Activated T-helper 17 cell treated with anti-CD3 and anti-CD28 coated beads, Interleukin-2, amount 50 U/mL, for 72 hours (primary cell): ENCODE results near the gene CIB1. TPM values are rescaled to one million over a fixed set of nuclear protein-coding genes. Genes with fewer than 3 reads are reported as not detected.

Source experiments
- ATAC-seq: fragments of 150-1000 bp; cut with Tn5 transposase; replicated peaks from 2 replicates; pipeline ENCODE4 v1.10.0; 2021; ENCODE audit warnings: mild to moderate bottlenecking, moderate library complexity
- H3K27ac Mint-ChIP-seq: one replicate; pipeline ENCODE4 v1.8.0; 2022; ENCODE audit warnings: mixed read lengths
- H3K27me3 Mint-ChIP-seq: one replicate; pipeline ENCODE4 v1.8.0; 2022; ENCODE audit warnings: mixed read lengths
- H3K36me3 Mint-ChIP-seq: one replicate; pipeline ENCODE4 v1.8.0; 2022; ENCODE audit warnings: low read depth, mild to moderate bottlenecking, mixed read lengths
- H3K4me1 Mint-ChIP-seq: one replicate; pipeline ENCODE4 v1.8.0; 2022; ENCODE audit warnings: mixed read lengths
- H3K4me3 Mint-ChIP-seq: one replicate; pipeline ENCODE4 v1.8.0; 2022; ENCODE audit warnings: mild to moderate bottlenecking, mixed read lengths
- H3K9me3 Mint-ChIP-seq: one replicate; pipeline ENCODE4 v1.8.0; 2022; ENCODE audit warnings: mixed read lengths
- total RNA-seq, 2 donors: library from RNA; stranded (reverse); gene quantifications; one replicate each; pipeline ENCODE4 v1.2.3, GENCODE V29; 2022

The CIB1 gene
- total RNA-seq, 2 donors from 2014 or later, result 128 to 163 TPM

GRCh38 chr15:90184786-90185704 lies 48.7 kb downstream of the CIB1 start:
- peak; percentile 79 for ATAC-seq
- Mint-ChIP-seq H3K4me3 (peak overlapping the region; percentile 86), H3K27ac (peak overlapping the region; percentile 60)

GRCh38 chr15:90184119-90184785 lies 49.5 kb downstream of the CIB1 start:
- ATAC-seq, result peak; percentile 86
- Mint-ChIP-seq H3K4me1 (peaks cover 16% of the 10 kb centered on the region), H3K4me3 (peak overlapping the region; percentile 86), H3K27ac (peak overlapping the region; percentile 60), H3K27me3 (no peaks in the 10 kb centered on the region), H3K36me3 (peaks cover 6% of the 10 kb centered on the region), H3K9me3 (no peaks in the 10 kb centered on the region)

More at GRCh38 chr15:90184786-90185704, 48.7 kb downstream of the CIB1 start:
- H3K9me3 Mint-ChIP-seq, result no peaks in the 10 kb centered on the region
- peaks cover 6% of the 10 kb centered on the region for H3K36me3 Mint-ChIP-seq
- no peaks in the 10 kb centered on the region for H3K27me3 Mint-ChIP-seq
- H3K4me1 Mint-ChIP-seq, result peaks cover 12% of the 10 kb centered on the region

GRCh38 chr15:90181776-90182175 lies 52.0 kb downstream of the CIB1 start:
- H3K27ac Mint-ChIP-seq, result no peak overlapping the region
- ATAC-seq, result no peak
- H3K4me3 Mint-ChIP-seq, result no peak overlapping the region
- H3K4me1 Mint-ChIP-seq, result peaks cover 20% of the 10 kb centered on the region
- H3K36me3 Mint-ChIP-seq, result peaks cover 6% of the 10 kb centered on the region
- H3K27me3 Mint-ChIP-seq, result no peaks in the 10 kb centered on the region
- H3K9me3 Mint-ChIP-seq, result no peaks in the 10 kb centered on the region

Other genes starting within 250 kb of the CIB1 start
- gene ZNF710, start 232.6 kb downstream of the CIB1 start, total RNA-seq, result 10 to 100 TPM; 12.2 to 15.4 TPM
- gene IDH2, start 131.5 kb downstream of the CIB1 start, total RNA-seq, result 10 to 100 TPM; 53.5 to 75.6 TPM
- gene SEMA4B, start 32.6 kb downstream of the CIB1 start, total RNA-seq, result 10 to 100 TPM; 17.3 to 49.1 TPM
- 1 to 10 TPM; 8.2 to 9.4 TPM for gene GDPGP1, start 268 bp upstream of the CIB1 start, total RNA-seq
- 1 to 10 TPM in 1 of 2 donors, not detected in 1; 1.3 TPM for gene TTLL13, start 15.6 kb upstream of the CIB1 start, total RNA-seq
- gene NGRN, start 31.7 kb upstream of the CIB1 start, total RNA-seq, result 10 to 100 TPM; 22.4 to 31.1 TPM
- gene ZNF774, start 118.3 kb upstream of the CIB1 start, total RNA-seq, result under 1 TPM; 0.69 to 0.82 TPM
- gene IQGAP1, start 154.3 kb upstream of the CIB1 start, total RNA-seq, result 100 to 1,000 TPM; 224 TPM